DND-41 (cell line): ENCODE results near the gene MAP3K8.

Experiments
- ATAC-seq: fragments of 200-7000 bp; cut with Tn5 transposase; 3 replicates; pipeline ENCODE4 v1.9.1; 2021; ENCODE audit warnings: low read depth; ENCODE audit not compliant: insufficient read depth
- DNase-seq: peaks from one replicate; pipeline ENCODE4 v3.0.0-alpha.2; 2020
- H2AFZ ChIP-seq: 2 replicates; pipeline ENCODE4 v1.6.0; 2012; ENCODE audit warnings: low read depth, low read length
- H3K27ac ChIP-seq: 2 replicates; pipeline ENCODE4 v1.5.1; 2012; ENCODE audit warnings: low read length, inconsistent platforms
- H3K27me3 ChIP-seq: fragments of 200-600 bp; sonication (generic); 2 replicates; pipeline ENCODE4 v1.6.0; 2012; ENCODE audit warnings: low read length, mild to moderate bottlenecking, inconsistent platforms; ENCODE audit not compliant: insufficient read depth, poor library complexity
- H3K36me3 ChIP-seq: 2 replicates; pipeline ENCODE4 v1.5.1; 2012; ENCODE audit warnings: low read length, inconsistent platforms; ENCODE audit not compliant: insufficient read depth
- H3K4me1 ChIP-seq: 2 replicates; pipeline ENCODE4 v1.5.1; 2012; ENCODE audit warnings: mild to moderate bottlenecking, low read length; ENCODE audit not compliant: insufficient read depth
- H3K4me2 ChIP-seq: 2 replicates; pipeline ENCODE4 v1.6.0; 2012; ENCODE audit warnings: mild to moderate bottlenecking, moderate library complexity, low read length, inconsistent platforms; ENCODE audit not compliant: insufficient read depth
- H3K4me3 ChIP-seq, 2 experiments: fragments of 200-600 bp in 1 of 2; shearing (Covaris generic) in 1 of 2; 2 replicates each; pipeline ENCODE4 v1.5.1; 2012 to 2016; ENCODE audit warnings: inconsistent platforms in 2 of 2, low read length in 2 of 2, mild to moderate bottlenecking in 2 of 2, low read depth in 1 of 2, moderate library complexity in 1 of 2
- H3K79me2 ChIP-seq: 2 replicates; pipeline ENCODE4 v1.6.0; 2012; ENCODE audit warnings: low read length, inconsistent platforms; ENCODE audit not compliant: insufficient read depth
- H3K9ac ChIP-seq: 2 replicates; pipeline ENCODE4 v1.6.0; 2012; ENCODE audit warnings: low read depth, mild to moderate bottlenecking, inconsistent platforms, low read length, moderate library complexity
- H3K9me3 ChIP-seq: 2 replicates; pipeline ENCODE4 v1.5.1; 2012; ENCODE audit warnings: low read length, moderate library complexity, mild to moderate bottlenecking, inconsistent platforms; ENCODE audit not compliant: insufficient read depth, severe bottlenecking
- H4K20me1 ChIP-seq: 2 replicates; pipeline ENCODE4 v1.6.0; 2012; ENCODE audit warnings: low read length; ENCODE audit not compliant: insufficient read depth
- CTCF ChIP-seq: IDR thresholded peaks from 2 replicates; pipeline ENCODE4 v1.5.1; 2012; ENCODE audit warnings: borderline replicate concordance, low read length, moderate library complexity, mild to moderate bottlenecking; ENCODE audit not compliant: poor library complexity, severe bottlenecking; ENCODE audit errors: extremely low read depth
- EZH2 ChIP-seq: IDR thresholded peaks from 3 replicates; pipeline ENCODE4 v1.6.1; 2012; ENCODE audit warnings: borderline replicate concordance, low read depth, mild to moderate bottlenecking, moderate library complexity, low read length, inconsistent platforms; ENCODE audit not compliant: severe bottlenecking

Gene MAP3K8

GRCh38 chr10:30448092-30448491 is 14.1 kb downstream of the MAP3K8 start:
- H3K4me2 ChIP-seq, result no peak overlapping the region
- no peaks in the 10 kb centered on the region for H3K36me3 ChIP-seq
- H3K27ac ChIP-seq, result no peak overlapping the region

DNA sequence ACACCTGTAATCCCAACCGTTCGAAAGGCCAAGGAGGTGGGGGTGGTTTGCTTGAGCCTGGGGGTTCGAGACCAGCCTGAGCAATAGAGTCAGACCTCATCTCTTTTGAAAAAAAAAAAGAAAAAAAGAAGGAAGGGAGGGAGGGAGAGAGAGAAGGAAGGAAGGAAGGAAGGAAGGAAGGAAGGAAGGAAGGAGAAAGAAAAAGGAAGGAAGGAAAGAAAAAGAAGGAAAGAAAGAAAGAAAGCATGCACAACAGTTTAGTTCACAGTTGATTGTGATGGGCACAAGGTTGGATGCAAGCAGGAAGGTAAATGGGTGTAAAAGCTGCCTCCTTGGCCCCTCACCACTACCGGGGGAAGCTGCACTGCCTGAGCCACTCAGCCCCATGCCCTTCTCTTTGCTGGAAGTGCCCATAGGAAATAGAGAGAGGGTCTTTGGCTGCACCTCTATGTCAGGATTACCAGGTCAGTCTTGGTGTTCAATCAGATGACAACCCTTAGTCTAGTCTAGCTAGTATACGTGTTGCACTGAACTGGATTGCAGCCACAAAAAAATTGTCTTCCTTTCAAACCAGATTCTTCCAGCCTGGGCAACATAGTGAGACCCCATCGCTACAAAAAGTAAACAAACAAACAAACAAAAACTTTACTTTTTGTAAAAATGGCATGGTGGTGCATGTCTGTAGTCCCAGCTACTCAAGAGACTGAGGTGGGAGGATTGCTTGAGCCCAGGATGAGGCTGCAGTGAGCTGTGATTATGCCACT is 20.0 kb downstream of the MAP3K8 start:
- DNase-seq, result no peak
- H3K9ac ChIP-seq, result no peak overlapping the region
- no peaks in the 10 kb centered on the region for H4K20me1 ChIP-seq
- no peaks in the 10 kb centered on the region for H3K36me3 ChIP-seq
- no peak overlapping the region for H3K27ac ChIP-seq
- no peak overlapping the region for H3K4me2 ChIP-seq
- TF ChIP-seq CTCF (no peak), EZH2 (no peak)
- H3K79me2 ChIP-seq, result no peaks in the 10 kb centered on the region
- no peaks in the 10 kb centered on the region for H3K9me3 ChIP-seq
- no peak for ATAC-seq
- H3K4me3 ChIP-seq, result no peak overlapping the region
- H2AFZ ChIP-seq, result no peak overlapping the region
- H3K27me3 ChIP-seq, result no peaks in the 10 kb centered on the region
- peaks cover 17% of the 10 kb centered on the region for H3K4me1 ChIP-seq

More at GRCh38 chr10:30448092-30448491, 14.1 kb downstream of the MAP3K8 start:
- Histone ChIP-seq H2AFZ (no peak overlapping the region), H4K20me1 (no peaks in the 10 kb centered on the region), H3K79me2 (no peaks in the 10 kb centered on the region), H3K9me3 (no peaks in the 10 kb centered on the region), H3K4me1 (no peaks in the 10 kb centered on the region), H3K27me3 (no peaks in the 10 kb centered on the region), H3K9ac (no peak overlapping the region), H3K4me3 (no peak overlapping the region)
- DNase-seq, result no peak
- TF ChIP-seq CTCF (no peak), EZH2 (no peak)
- no peak for ATAC-seq

DNA sequence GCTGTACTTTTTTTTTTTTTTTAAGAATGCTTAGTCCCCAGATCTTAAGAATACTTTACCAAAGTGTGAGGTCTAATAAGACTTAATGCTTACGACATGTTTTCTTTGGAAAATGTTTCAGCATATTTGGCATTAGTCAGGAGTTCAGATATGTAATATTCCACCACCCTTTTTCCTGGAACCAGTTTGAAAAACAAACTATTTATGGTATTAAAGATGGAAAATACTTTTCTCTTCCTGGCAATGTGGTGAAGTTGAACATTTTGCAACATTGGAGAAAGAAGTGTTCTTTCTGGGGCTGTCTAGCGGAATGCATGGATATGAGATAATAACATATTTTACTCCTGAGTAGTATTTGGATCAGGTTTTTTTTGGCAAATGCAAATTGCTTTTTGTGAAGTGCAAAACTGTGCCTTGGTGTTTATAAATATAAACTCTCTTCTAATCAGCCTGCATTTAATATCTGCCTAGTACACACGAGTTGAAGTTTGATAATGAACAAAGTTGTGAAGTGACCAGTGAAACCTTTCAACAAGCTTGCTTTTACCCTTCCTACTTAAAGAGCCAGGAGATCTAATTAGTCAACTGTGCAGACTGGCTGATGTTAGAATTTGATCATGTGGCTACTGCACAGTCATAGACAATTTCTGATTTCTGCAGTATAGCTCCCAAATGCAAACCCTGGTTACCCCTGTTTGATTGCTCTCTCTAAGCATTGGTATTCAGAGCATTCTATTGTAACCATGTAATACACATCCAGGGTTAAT is 20.9 kb downstream of the MAP3K8 start:
- Histone ChIP-seq H3K36me3 (no peaks in the 10 kb centered on the region), H2AFZ (no peak overlapping the region), H3K9ac (no peak overlapping the region), H3K9me3 (no peaks in the 10 kb centered on the region), H3K27me3 (no peaks in the 10 kb centered on the region), H3K4me2 (no peak overlapping the region), H3K4me3 (no peak overlapping the region), H4K20me1 (no peaks in the 10 kb centered on the region), H3K79me2 (no peaks in the 10 kb centered on the region), H3K4me1 (peaks cover 17% of the 10 kb centered on the region), H3K27ac (no peak overlapping the region)
- ATAC-seq (no peak), DNase-seq (no peak)
- TF ChIP-seq CTCF, result no peak
- no peak for TF ChIP-seq EZH2
